OCI-LY3 (cell line): ENCODE data around the gene CHST13.

Source experiments
- EZH2phosphoT487 ChIP-seq: fragments of 200-600 bp; shearing (Covaris generic); IDR thresholded peaks from 2 replicates; pipeline ENCODE4 v1.6.1; 2018; ENCODE audit warnings: antibody characterized with exemption, mixed run types, low read depth
- TF ChIP-seq, protein P1 (sequence below): fragments of 200-600, 300-600 bp; sonication (generic); IDR thresholded peaks from 2 replicates; pipeline ENCODE4 v1.5.1; 2014; ENCODE audit warnings: antibody characterized with exemption, low read length, low read depth

DNA sequence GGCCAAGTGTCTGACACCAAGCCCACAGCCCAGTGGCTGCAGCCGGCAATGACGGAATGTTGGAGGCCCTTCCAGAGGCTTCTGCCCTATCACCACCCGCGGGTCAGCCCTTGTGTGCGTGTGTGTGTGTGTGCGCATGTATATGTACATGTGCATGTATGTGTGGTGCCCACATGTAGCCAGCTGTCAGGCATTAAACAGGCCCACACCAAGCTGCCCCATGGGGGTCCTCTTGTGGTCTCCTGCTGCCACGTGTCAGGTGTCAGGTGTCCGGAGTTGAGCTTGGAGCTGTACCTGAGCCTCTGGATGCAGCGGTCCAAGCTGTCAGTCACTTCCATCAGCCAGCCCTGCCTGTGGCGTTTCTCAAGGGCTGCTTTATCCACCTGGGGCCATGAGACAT is 20.3 kb upstream of the CHST13 start:
- TF ChIP-seq, protein P1, sequence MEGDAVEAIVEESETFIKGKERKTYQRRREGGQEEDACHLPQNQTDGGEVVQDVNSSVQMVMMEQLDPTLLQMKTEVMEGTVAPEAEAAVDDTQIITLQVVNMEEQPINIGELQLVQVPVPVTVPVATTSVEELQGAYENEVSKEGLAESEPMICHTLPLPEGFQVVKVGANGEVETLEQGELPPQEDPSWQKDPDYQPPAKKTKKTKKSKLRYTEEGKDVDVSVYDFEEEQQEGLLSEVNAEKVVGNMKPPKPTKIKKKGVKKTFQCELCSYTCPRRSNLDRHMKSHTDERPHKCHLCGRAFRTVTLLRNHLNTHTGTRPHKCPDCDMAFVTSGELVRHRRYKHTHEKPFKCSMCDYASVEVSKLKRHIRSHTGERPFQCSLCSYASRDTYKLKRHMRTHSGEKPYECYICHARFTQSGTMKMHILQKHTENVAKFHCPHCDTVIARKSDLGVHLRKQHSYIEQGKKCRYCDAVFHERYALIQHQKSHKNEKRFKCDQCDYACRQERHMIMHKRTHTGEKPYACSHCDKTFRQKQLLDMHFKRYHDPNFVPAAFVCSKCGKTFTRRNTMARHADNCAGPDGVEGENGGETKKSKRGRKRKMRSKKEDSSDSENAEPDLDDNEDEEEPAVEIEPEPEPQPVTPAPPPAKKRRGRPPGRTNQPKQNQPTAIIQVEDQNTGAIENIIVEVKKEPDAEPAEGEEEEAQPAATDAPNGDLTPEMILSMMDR, result no peak
- no peak for TF ChIP-seq EZH2phosphoT487
